SIG-M5 treated with dmso at 0.1 percent for 504 hours (cell line): ENCODE results near the gene MORN5.

Source experiments
- DNase-seq: peaks from one replicate; lab custom pipeline; 2025; ENCODE audit not compliant: unreplicated experiment; lab: John Stamatoyannopoulos, UW

Gene MORN5

DNA sequence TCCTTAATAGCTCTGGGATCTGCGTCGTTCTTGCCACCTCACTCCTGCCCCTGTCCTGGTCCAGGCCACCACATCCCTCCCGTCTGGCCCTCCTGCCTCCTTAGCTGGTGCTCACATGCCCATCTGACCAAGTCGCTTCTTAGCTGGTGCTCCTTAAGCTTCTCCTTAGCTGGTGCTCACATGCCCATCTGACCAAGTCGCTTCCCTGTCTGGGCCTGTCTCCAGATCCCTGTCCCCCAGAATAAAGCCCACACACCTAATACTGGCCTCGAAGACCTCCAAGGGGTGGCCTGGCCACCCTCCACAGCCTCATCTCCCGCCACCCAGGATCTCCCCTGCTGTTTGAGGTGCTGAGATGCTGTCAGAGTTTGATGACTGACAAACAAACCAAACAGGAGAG is 35.2 kb upstream of the MORN5 start:
- no peak for DNase-seq

- DNase-seq: peak; percentile 61
Measured at GRCh38 chr9:122125158-122125508, 34.6 kb upstream of the MORN5 start.

DNA sequence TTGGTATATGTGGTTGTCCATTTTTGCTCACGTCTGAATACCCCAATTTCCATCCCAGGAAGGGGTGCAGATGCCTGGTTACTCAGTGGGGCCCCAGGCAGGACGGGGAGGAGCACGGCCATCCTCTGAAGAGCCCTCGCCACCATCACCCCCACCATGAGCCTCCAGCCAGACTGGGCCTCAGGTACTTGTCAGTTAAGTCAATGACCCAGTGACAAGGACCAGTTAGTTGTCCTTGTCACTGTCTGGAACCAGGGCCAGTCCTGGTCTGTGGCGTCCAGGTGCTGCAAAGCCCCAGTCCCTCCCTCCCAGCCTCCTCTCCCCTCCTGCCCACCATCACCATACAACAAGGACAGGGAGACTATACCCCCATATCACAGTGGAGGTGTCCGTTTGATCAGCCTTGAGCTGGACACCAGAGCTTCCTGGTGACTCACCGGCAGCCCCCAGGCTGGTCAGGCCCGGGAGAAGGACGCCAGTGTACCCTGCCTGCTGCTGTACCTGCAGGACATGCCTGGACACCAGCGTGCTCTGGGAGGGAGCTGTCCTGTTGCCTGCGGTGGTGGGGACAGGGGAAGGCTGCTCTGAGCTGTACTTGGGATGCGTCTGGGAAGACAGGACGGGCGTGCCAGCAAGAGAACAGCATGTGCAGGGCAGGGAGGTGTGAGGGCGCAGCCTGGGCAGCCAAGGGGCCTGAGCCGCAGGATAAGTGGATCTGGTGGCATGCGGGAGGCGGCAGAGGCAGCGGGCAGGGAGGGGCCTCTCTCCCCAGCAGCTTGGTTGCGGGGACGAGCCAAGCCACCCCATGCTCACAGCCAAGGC is 34.0 kb upstream of the MORN5 start:
- no peak for DNase-seq

GRCh38 chr9:122126331-122127261 is 33.1 kb upstream of the MORN5 start:
- DNase-seq: no peak

GRCh38 chr9:122127396-122127798 is 32.3 kb upstream of the MORN5 start:
- no peak for DNase-seq

GRCh38 chr9:122128007-122128968 is 31.4 kb upstream of the MORN5 start:
- no peak for DNase-seq

GRCh38 chr9:122128969-122129343 is 30.8 kb upstream of the MORN5 start:
- no peak for DNase-seq

DNA sequence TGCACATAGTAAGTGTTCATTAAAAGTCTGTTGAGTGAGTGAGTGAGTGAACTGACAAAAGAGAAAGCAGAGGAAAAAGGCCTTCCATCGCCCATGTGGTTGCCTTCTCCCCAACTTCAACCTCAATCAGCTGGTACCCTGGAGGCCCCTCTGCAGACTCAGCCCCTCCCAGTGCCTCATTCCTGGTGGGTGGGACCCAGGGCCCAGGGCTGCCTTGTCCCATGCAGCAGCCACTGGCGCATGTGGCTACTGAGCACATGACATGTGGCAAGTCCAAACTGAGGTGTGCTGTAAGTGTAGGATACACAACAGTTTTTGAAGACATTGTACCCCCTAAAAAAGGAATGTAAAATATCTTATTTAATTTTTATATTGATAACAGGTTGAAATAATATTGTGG is 29.7 kb upstream of the MORN5 start:
- no peak for DNase-seq

DNA sequence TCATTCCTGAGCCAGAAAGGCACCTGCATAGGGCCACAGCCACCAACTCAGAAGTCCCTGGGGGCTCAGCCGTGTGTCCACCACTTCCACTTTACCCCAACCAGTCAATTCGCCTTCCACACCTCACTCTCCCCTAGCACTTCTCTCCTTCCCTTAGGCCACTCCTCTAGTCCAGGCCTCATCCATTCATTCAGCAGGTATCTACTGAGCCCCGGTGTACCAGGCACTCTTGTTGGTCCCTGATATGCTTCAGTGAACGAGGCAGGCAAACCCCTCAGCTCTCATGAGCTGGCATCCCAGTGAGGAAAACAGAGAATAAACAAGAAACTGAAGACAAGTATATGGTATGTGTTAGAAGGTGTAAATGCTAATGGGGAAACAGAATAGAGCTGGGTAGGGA is 28.9 kb upstream of the MORN5 start:
- no peak for DNase-seq

DNA sequence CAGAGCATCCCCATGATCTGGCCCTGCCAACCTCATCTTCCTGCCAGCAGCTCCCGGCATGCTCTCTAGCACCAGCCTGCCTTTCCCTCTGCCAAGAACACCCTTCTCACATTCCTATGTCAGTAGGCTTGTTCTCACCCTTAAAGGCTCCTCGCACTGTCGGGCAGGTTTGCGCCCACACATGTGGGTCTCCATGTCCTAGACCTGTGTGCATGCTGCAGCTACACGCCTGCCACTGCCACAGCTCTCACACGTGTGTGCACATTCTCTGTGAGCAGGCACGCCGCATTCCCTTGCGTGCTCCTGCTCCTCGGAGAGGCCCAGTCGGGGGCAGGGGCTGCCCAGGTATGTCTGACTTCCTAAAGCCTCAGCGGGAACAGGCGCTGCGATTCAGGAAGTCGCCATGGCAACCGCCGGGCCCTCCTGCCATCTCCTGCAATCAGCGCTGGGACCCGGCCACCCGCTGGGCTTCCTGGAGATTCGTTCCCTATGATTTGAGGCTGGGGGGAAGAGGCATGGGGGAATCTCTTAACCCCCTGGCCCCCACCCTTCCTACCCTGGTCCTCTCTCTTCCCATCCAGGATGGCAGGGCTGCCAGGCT is 28.2 kb upstream of the MORN5 start:
- DNase-seq: no peak

DNA sequence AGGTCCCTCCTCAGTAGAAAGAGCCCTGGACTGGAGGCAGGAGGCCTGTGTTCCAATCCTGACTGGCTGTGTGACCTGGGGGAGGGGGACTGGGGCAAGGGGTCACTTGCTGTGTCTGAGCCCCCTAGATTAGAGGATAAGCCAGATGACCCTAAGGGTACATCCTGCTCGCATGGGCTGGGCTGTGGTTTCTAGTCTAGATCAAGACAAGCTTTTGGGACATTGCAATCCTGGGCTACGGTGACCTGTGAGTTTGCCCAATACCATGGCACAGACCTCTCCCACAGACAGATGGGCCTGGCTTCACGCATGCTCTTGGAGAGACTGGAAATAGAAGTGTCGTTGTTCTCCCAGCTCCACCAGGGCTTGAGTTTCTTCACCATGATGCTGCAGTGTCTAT is 27.2 kb upstream of the MORN5 start:
- no peak for DNase-seq

DNA sequence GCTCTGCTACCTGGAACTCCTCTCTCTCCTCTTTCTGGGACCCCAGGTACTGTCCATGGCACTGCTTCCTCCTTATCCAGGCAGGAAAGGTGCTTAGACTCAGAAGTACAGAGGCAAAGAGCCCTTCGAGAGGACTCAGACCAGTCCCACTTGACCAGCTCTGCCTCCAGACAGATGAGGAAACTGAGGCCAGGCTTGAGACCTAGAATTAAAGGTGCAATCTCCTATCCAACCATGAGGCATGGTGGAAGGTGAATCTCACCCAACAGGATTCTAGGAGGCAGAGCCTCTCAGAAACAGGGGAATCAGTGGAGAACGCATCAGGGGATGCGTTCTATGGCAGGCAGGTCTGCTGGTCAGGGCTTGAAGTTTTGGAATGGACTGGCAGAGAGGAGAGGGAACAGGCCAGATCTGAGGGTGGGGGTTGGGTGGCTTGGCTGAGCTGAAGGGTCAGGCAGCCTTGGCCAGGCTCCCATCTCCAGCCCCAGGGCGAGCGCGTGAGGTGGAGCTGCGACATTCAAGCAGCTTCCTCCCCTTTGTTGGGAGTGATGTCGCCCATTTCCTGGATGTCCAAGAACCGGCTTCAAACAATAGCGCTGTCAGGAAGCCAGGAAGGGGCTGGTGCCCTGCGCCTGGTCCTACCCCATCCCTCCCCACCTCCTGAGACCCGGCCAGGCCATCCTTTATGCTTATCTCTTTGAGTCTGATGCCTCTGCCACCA is 26.3 kb upstream of the MORN5 start:
- DNase-seq: no peak

DNA sequence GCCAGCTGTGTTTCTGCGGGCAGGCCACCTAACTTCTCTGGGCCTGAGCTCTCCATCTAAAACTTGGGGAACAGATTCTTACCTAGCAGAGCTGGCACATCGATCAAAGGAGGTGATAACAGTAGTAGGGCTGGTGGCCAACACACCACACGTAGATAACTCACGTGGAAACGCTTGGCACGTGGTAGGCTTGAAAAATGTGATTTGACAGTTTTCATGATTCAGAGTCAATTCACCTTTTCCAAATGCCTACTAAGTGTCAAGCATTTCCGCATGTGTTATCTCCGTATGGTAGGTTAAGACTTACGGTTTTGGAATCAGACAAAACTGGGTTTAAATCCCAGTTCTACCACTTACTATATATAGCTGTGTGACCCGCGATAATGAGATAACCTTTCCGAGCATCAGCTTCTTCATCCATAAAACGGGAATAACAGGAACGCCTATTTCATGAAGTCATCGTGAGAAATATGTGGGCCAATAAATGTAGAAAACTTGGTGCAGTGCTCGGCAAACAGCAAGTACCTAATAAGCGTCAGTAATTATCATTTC is 25.6 kb upstream of the MORN5 start:
- no peak for DNase-seq

GRCh38 chr9:122134822-122135528 is 24.7 kb upstream of the MORN5 start:
- no peak for DNase-seq

DNA sequence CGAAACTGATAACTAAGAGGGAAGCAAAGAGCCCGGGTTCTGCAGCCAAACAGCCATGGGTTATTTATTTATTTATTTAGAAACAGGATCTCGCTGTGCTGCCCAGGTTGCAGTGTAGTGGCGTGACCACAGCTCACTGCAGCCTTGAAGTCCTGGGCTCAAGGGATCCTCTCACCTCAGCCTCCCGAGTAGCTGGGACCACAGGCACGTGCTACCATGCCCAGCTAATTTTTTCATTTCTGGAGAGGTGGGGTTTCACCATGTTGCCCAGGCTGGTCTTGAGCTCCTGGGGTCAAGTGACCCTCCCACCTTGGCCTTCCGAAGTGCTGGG is 24.2 kb upstream of the MORN5 start:
- no peak for DNase-seq

DNA sequence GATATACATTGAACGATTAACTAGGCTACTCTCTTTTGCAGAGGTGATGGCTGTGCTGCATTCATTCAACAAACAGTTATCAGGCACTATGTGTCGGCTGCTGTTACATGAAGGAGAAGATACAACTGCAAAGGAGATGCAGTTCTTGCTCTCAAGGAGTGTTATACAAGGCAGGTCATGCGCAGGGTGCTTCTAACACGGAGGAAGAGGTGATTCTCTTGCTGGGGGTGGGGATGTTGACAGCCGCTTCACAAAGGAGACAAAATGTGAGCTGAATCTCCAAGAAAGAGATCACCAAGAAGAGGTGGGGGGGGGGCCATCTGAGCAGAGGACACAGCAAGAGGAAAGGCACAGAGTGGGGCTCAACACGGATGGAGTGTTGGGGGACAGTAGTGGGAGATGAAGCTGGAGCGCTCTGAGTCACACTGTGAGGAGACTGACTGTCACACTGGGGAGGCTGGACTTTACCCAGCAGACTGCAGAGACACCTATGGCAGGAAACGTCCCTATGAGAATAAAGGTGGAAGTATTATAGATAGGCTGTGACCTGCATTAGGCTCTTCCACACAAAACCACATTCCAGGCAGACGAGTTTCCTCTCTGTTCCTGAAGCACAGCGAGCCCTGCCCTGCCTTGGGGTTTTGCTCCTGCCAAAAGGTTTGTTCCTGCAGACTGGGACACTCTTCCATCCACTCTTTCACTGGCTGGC is 21.0 kb upstream of the MORN5 start:
- DNase-seq: no peak

GRCh38 chr9:122140368-122141193 is 19.1 kb upstream of the MORN5 start:
- no peak for DNase-seq

DNA sequence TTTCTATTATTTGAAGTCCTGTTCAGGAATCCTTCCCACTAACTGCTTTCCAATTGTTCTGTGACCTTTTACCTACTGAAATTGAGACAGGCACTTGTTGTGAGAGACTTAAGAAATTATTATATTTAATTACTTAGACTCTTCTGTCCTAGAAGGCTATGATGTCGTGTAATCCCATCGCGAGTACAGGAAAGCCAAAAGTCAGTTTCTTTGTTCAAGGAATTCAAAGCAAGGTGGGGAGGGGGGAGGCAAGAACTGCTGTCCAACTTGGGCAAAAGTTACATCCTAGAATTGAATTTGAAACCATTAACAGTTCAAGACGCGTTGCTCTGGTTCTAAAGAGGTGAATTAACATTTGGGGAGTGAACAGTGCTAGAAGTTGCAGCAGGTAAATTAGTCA is 18.0 kb upstream of the MORN5 start:
- DNase-seq: no peak
